Prostate gland (tissue), 2 donors: ENCODE measurements around the gene PNPLA7. TPM values are rescaled to one million over a fixed set of nuclear protein-coding genes. Genes with fewer than 3 reads are reported as not detected.
A peak's percentile ranks its signal among the peaks of the same experiment; 100 is the strongest.

Experiments
- DNase-seq: peaks from one replicate; pipeline ENCODE4 v3.0.0-alpha.2; 2019; ENCODE audit warnings: low spot score
- H3K27ac ChIP-seq, 2 donors: fragments of 200-600 bp; sonication (generic); 2 replicates each; pipeline ENCODE4 v1.5.1; 2017 to 2019
- H3K27me3 ChIP-seq: fragments of 200-600 bp; sonication (generic); replicated peaks from 2 replicates; pipeline ENCODE4 v1.5.1; 2019; ENCODE audit not compliant: insufficient read depth
- H3K36me3 ChIP-seq, 2 donors: fragments of 200-600 bp; sonication (generic); 1 replicate in 1 of 2; 2 replicates in 1 of 2; pipeline versions ENCODE4 v1.5.1 to v1.8.1; 2017 to 2019
- H3K4me1 ChIP-seq: fragments of 200-600 bp; sonication (generic); replicated peaks from 2 replicates; pipeline ENCODE4 v1.5.1; 2019
- H3K4me3 ChIP-seq, 2 donors: fragments of 200-600 bp; sonication (generic); 2 replicates each; pipeline ENCODE4 v1.5.1; 2017 to 2019
- H3K9me3 ChIP-seq: fragments of 200-600 bp; sonication (generic); 2 replicates; pipeline ENCODE4 v1.5.1; 2017
- CTCF ChIP-seq, 4 experiments: fragments of 200-600 bp in 2 of 4; fragments of 450-650 bp in 2 of 4; sonication (generic) in 2 of 4; IDR thresholded peaks; 1 replicate in 3 of 4; 2 replicates in 1 of 4; pipeline ENCODE4 v1.5.1; 2016 to 2019; ENCODE audit warnings: antibody characterized with exemption in 4 of 4, mild to moderate bottlenecking in 2 of 4, moderate library complexity in 2 of 4
- POLR2A ChIP-seq: fragments of 450-650 bp; IDR thresholded peaks from one replicate; pipeline ENCODE4 v1.6.1; 2016; ENCODE audit warnings: antibody characterized with exemption, mild to moderate bottlenecking
- POLR2AphosphoS5 ChIP-seq: sonication (generic); formaldehyde crosslinking; IDR thresholded peaks from one replicate; pipeline ENCODE4 v1.6.1; 2017; ENCODE audit warnings: antibody characterized with exemption
- WGBS: methylation state at CpG from one replicate; pipeline ENCODE4 v1.1.5; 2018; 5-methylcytosine and 5-hydroxymethylcytosine counted together
- intact Hi-C: fragments of 100-400 bp; cut with DNase I; formaldehyde crosslinking; loops from one replicate; pipeline ENCODE4 v1.14.2; 2022
- total RNA-seq, 2 donors: library from RNA; depleted of rRNA; stranded (reverse); fragments of >200 nt; gene quantifications; one replicate each; pipeline ENCODE4 v1.1.0, GENCODE V29; 2016

PNPLA7 gene
- total RNA-seq, 2 donors from 2014 or later: 34.2 to 64.3 TPM

GRCh38 chr9:137583957-137584356 is 33.8 kb upstream of the PNPLA7 start:
- no peak for DNase-seq
- peaks cover 5 to 11% of the 10 kb centered on the region in 2 donors for H3K36me3 ChIP-seq
- no peaks in the 10 kb centered on the region for H3K27me3 ChIP-seq
- intact Hi-C loops: no loop called here
- no peaks in the 10 kb centered on the region for H3K9me3 ChIP-seq
- no peak overlapping the region for H3K4me3 ChIP-seq
- WGBS: 77% methylated on average over 7 of the region's 8 CpGs
- H3K4me1 ChIP-seq: peaks cover 9% of the 10 kb centered on the region
- TF ChIP-seq POLR2AphosphoS5 (no peak), POLR2A (no peak), CTCF (IDR thresholded peaks at IDR 0.05) (no peak)
- H3K27ac ChIP-seq: no peak overlapping the region

GRCh38 chr9:137583347-137583746 is 33.1 kb upstream of the PNPLA7 start:
- intact Hi-C loops: no loop called here
- Histone ChIP-seq H3K4me1 (peaks cover 3% of the 10 kb centered on the region), H3K36me3 (peaks cover 5 to 11% of the 10 kb centered on the region in 2 donors), H3K27me3 (no peaks in the 10 kb centered on the region), H3K27ac (no peak overlapping the region), H3K9me3 (no peaks in the 10 kb centered on the region), H3K4me3 (no peak overlapping the region)
- DNase-seq: no peak
- no peak for TF ChIP-seq CTCF (IDR thresholded peaks at IDR 0.05)
- 78% methylated on average over 14 of the region's 14 CpGs for WGBS

DNA sequence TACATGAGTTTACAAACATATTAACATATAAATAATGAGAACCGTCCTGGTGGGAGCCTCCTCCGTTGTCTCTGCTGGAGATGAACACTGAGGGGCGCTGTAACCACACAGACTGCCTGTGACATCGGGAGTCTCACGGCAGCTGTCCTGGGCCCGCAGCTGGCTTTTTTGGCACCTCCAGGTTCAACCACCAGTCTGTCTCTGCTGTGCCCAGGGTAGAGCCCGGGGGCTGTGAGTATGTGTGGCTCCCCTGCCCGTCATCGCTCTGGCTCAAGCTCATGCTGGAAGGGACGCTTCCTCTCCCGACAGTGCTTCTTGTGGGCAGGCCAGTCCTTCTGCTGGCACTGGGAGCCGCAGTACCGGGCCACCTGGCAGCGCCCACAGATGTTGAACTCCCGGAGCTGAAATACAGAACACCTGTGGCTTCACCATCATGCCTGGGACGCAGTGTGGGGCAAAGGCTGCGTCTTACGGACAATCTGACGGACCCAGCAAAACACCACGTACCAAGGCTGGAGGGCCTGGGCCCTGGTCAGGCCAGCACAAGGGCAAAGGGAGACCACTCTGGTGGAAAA is 32.2 kb upstream of the PNPLA7 start:
- DNase-seq: no peak

GRCh38 chr9:137581361-137582285 is 31.4 kb upstream of the PNPLA7 start:
- Histone ChIP-seq H3K36me3 (peaks cover 2 to 5% of the 10 kb centered on the region in 2 donors), H3K27me3 (no peaks in the 10 kb centered on the region), H3K4me1 (peaks cover 11% of the 10 kb centered on the region), H3K4me3 (no peak overlapping the region), H3K27ac (no peak overlapping the region), H3K9me3 (no peaks in the 10 kb centered on the region)
- intact Hi-C loops: no loop called here
- no peak for DNase-seq
- no peak for TF ChIP-seq CTCF (IDR thresholded peaks at IDR 0.05)
- no peak for TF ChIP-seq POLR2AphosphoS5
- TF ChIP-seq POLR2A: no peak
- WGBS: 90% methylated on average over 20 of the region's 22 CpGs

More for the DNA sequence above, 32.2 kb upstream of the PNPLA7 start:
- H3K27ac ChIP-seq: no peak overlapping the region
- peak in 1 of 4 experiments; percentile 24 for TF ChIP-seq CTCF (IDR thresholded peaks at IDR 0.05)
- no peak for TF ChIP-seq POLR2AphosphoS5
- H3K9me3 ChIP-seq: no peaks in the 10 kb centered on the region
- no peak overlapping the region for H3K4me3 ChIP-seq
- intact Hi-C loops: no loop called here
- WGBS: 77% methylated on average over 20 of the region's 20 CpGs
- peaks cover 5 to 10% of the 10 kb centered on the region in 2 donors for H3K36me3 ChIP-seq
- H3K4me1 ChIP-seq: peaks cover 10% of the 10 kb centered on the region
- no peaks in the 10 kb centered on the region for H3K27me3 ChIP-seq
